Measurements from ENCODE around the gene GNB1.

- TF ChIP-seq CTCF (IDR thresholded peaks at IDR 0.05) (no peak), EP300 (IDR thresholded peaks at IDR 0.05) (no peak), POLR2A (IDR thresholded peaks at IDR 0.05) (no peak)
Observed at GRCh38 chr1:1833916-1834325, 57.0 kb downstream of the GNB1 start.

All from upper lobe of left lung (tissue), 4 donors.